Naive thymus-derived CD4-positive, alpha-beta T cell (primary cell): ENCODE results near the gene SLIT3. TPM values are rescaled to one million over a fixed set of nuclear protein-coding genes. Genes with fewer than 3 reads are reported as not detected.

Experiments
- ATAC-seq: fragments of 150-1000 bp; cut with Tn5 transposase; 2 replicates; pipeline ENCODE4 v1.10.0; 2021; ENCODE audit warnings: mild to moderate bottlenecking, moderate library complexity
- CTCF ChIA-PET: fragments of 350-600 bp; sonication (Branson Sonifier 250); formaldehyde crosslinking; loops from one replicate; lab custom pipeline; 2021; ENCODE audit warnings: antibody characterized with exemption; lab: Charles Lee
- POLR2A ChIA-PET: fragments of 350-600 bp; sonication (Branson Sonifier 250); formaldehyde crosslinking; loops from one replicate; lab custom pipeline; 2021; ENCODE audit warnings: antibody characterized with exemption, inconsistent platforms; lab: Charles Lee
- DNase-seq, 9 donors: peaks; one replicate each; pipeline versions ENCODE4 v3.0.0 to v3.0.0-alpha.2; 2020 to 2022; ENCODE audit warnings: mixed read lengths in 1 of 9
- H3K27ac ChIP-seq: one replicate; pipeline ENCODE4 v1.7.0; 2013; ENCODE audit warnings: mild to moderate bottlenecking, low read depth, low read length, moderate library complexity
- H3K27me3 ChIP-seq, 2 donors: one replicate each; pipeline ENCODE4 v1.7.0; 2013; ENCODE audit warnings: low read length in 2 of 2, mild to moderate bottlenecking in 2 of 2, moderate library complexity in 2 of 2; ENCODE audit not compliant: control insufficient read depth in 2 of 2, insufficient read depth in 2 of 2
- H3K36me3 ChIP-seq, 3 experiments: 1 replicate in 2 of 3; 2 replicates in 1 of 3; pipeline ENCODE4 v1.7.0; 2013; ENCODE audit warnings: low read length in 3 of 3, mild to moderate bottlenecking in 3 of 3, moderate library complexity in 1 of 3; ENCODE audit not compliant: insufficient read depth in 3 of 3, control insufficient read depth in 2 of 3
- H3K4me1 ChIP-seq, 2 donors: one replicate each; pipeline ENCODE4 v1.7.0; 2013; ENCODE audit warnings: low read length in 2 of 2, mild to moderate bottlenecking in 2 of 2, moderate library complexity in 1 of 2; ENCODE audit not compliant: control insufficient read depth in 2 of 2, insufficient read depth in 2 of 2
- H3K4me3 ChIP-seq: 2 replicates; pipeline ENCODE4 v1.7.0; 2013; ENCODE audit warnings: mild to moderate bottlenecking, low read length
- H3K9me3 ChIP-seq, 3 experiments: 1 replicate in 2 of 3; 2 replicates in 1 of 3; pipeline ENCODE4 v1.7.0; 2013; ENCODE audit warnings: low read length in 3 of 3; ENCODE audit not compliant: control insufficient read depth in 2 of 3
- H3K27ac Mint-ChIP-seq, 9 donors: one replicate each; pipeline ENCODE4 v1.8.0; 2020 to 2022; ENCODE audit warnings: mixed read lengths in 9 of 9, mild to moderate bottlenecking in 8 of 9, moderate library complexity in 5 of 9, inconsistent platforms in 2 of 9
- H3K27me3 Mint-ChIP-seq, 5 donors: one replicate each; pipeline ENCODE4 v1.8.0; 2021 to 2022; ENCODE audit warnings: mixed read lengths in 5 of 5, mild to moderate bottlenecking in 1 of 5
- H3K36me3 Mint-ChIP-seq, 5 donors: one replicate each; pipeline ENCODE4 v1.8.0; 2020 to 2022; ENCODE audit warnings: mixed read lengths in 5 of 5, mild to moderate bottlenecking in 3 of 5, inconsistent platforms in 1 of 5
- H3K4me1 Mint-ChIP-seq, 7 donors: one replicate each; pipeline ENCODE4 v1.8.0; 2020 to 2022; ENCODE audit warnings: mixed read lengths in 7 of 7, mild to moderate bottlenecking in 3 of 7, inconsistent platforms in 1 of 7
- H3K4me3 Mint-ChIP-seq, 10 donors: one replicate each; pipeline ENCODE4 v1.8.0; 2020 to 2022; ENCODE audit warnings: mild to moderate bottlenecking in 10 of 10, mixed read lengths in 10 of 10, moderate library complexity in 6 of 10, inconsistent platforms in 2 of 10
- H3K9me3 Mint-ChIP-seq, 11 donors: one replicate each; pipeline ENCODE4 v1.8.0; 2020 to 2022; ENCODE audit warnings: mixed read lengths in 11 of 11, mild to moderate bottlenecking in 4 of 11, inconsistent platforms in 1 of 11, moderate library complexity in 1 of 11
- intact Hi-C, 2 donors: fragments of 100-400 bp; cut with micrococcal nuclease; formaldehyde crosslinking; loops; one replicate each; pipeline ENCODE4 v1.15.1; 2023
- polyA plus RNA-seq, 2 donors: library from polyadenylated mRNA; unstranded; fragments of 300-500 nt; fragmentation: Illumina TruSeq; gene quantifications; one replicate each; pipeline ENCODE4 v1.2.3, GENCODE V29; 2021
- total RNA-seq, 6 experiments: library from RNA in 5 of 6; stranded (reverse) in 5 of 6; gene quantifications; 1 replicate in 5 of 6; 2 replicates in 1 of 6; pipeline ENCODE4 v1.2.3 and lab custom pipeline; 2021 to 2026

Gene SLIT3
- total and polyA plus RNA-seq, 7 experiments from 2014 or later, result 0.34 TPM; not detected in 6

DNA sequence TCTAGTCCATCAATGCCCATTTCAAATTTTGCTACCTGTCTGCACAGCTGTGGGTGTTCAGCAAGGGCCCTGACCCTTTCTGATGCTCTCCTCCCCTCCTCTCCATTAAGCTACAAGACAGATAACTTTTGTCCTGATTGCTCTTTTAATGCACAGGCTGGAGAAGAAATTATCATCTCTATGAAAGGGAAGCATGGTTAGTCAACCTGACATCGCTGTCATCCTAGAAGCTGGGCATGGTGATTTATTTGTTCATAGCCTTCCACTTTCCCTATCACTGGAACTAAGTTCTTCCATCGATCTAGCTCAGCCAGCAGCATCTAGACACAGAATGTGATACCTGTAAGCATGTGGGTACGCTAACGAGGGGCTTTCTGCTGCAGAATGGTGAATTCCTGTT is 50.1 kb downstream of the SLIT3 start:
- H3K36me3 Mint-ChIP-seq, result peaks cover 0 to 3% (median 0%) of the 10 kb centered on the region in 5 donors
- ChIA-PET POLR2A (no interaction called here), CTCF (no interaction called here)
- intact Hi-C loops, result no loop called here
- no peaks in the 10 kb centered on the region for H3K4me1 Mint-ChIP-seq
- no peak overlapping the region for H3K4me3 Mint-ChIP-seq
- H3K4me3 ChIP-seq, result no peak overlapping the region
- no peaks in the 10 kb centered on the region for H3K4me1 ChIP-seq
- H3K9me3 Mint-ChIP-seq, result peaks cover 0 to 5% (median 0%) of the 10 kb centered on the region in 11 donors
- H3K36me3 ChIP-seq, result no peaks in the 10 kb centered on the region
- H3K9me3 ChIP-seq, result no peaks in the 10 kb centered on the region
- ATAC-seq, result no peak
- peaks cover 5 to 19% (median 8%) of the 10 kb centered on the region in 5 donors for H3K27me3 Mint-ChIP-seq
- H3K27me3 ChIP-seq, result no peaks in the 10 kb centered on the region
- no peak for DNase-seq
- no peak overlapping the region for H3K27ac ChIP-seq
- H3K27ac Mint-ChIP-seq, result no peak overlapping the region

DNA sequence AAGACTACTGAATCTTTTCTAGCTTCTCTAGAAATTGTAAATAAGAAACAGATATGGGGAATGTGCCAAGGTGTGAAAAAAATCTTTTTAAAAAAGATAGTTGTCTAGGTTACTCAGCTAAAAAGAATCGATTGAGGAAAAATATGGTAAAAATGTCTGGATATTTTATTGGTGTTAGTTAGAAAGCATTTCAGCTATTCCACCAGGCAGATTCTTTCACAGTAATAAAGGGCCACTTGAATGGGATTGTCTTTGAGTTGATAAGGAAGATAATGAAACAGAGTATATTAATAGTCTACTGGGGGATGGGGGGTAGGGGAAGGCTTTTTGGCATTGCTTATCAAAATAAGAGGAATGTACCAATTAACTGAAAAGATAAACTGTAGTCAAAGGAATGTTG is 51.9 kb downstream of the SLIT3 start:
- Histone ChIP-seq H3K9me3 (no peaks in the 10 kb centered on the region), H3K36me3 (no peaks in the 10 kb centered on the region), H3K4me1 (no peaks in the 10 kb centered on the region), H3K27ac (no peak overlapping the region), H3K4me3 (no peak overlapping the region), H3K27me3 (no peaks in the 10 kb centered on the region)
- no peak for ATAC-seq
- H3K27me3 Mint-ChIP-seq, result peaks cover 6 to 23% (median 10%) of the 10 kb centered on the region in 5 donors
- DNase-seq, result no peak
- CTCF ChIA-PET, result no interaction called here
- H3K9me3 Mint-ChIP-seq, result peaks cover 0 to 7% (median 0%) of the 10 kb centered on the region in 11 donors
- H3K4me3 Mint-ChIP-seq, result no peak overlapping the region
- POLR2A ChIA-PET, result no interaction called here
- peaks cover 0 to 3% (median 0%) of the 10 kb centered on the region in 5 donors for H3K36me3 Mint-ChIP-seq
- H3K4me1 Mint-ChIP-seq, result no peaks in the 10 kb centered on the region
- intact Hi-C loops, result no loop called here
- H3K27ac Mint-ChIP-seq, result no peak overlapping the region

DNA sequence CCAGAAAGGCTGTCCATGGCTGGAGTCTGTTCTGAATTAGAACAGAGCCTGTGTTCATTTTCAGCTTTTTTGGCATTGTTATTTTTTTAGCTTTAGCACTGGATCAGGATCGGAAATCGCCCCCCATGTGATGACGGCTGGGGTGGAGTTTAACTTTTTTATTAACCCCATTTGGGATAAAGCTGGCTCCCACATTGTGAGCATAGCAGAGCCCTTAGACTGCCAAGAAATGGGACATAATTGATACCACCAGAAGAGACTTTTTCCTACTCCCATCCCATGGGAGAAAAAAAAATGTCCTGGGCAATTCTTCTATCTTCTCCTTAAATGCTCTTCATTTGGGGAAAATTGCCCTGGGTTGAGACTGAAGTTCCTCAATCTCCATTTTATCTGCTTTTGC is 52.4 kb downstream of the SLIT3 start:
- no peaks in the 10 kb centered on the region for H3K9me3 ChIP-seq
- DNase-seq, result no peak
- Mint-ChIP-seq H3K36me3 (peaks cover 0 to 3% (median 0%) of the 10 kb centered on the region in 5 donors), H3K4me3 (no peak overlapping the region), H3K9me3 (peaks cover 0 to 7% (median 0%) of the 10 kb centered on the region in 11 donors), H3K27me3 (peaks cover 6 to 23% (median 10%) of the 10 kb centered on the region in 5 donors), H3K27ac (no peak overlapping the region), H3K4me1 (no peaks in the 10 kb centered on the region)
- intact Hi-C loops, result no loop called here
- CTCF ChIA-PET, result no interaction called here
- H3K27me3 ChIP-seq, result no peaks in the 10 kb centered on the region
- no peaks in the 10 kb centered on the region for H3K36me3 ChIP-seq
- ATAC-seq, result no peak
- H3K27ac ChIP-seq, result no peak overlapping the region
- no peaks in the 10 kb centered on the region for H3K4me1 ChIP-seq
- H3K4me3 ChIP-seq, result no peak overlapping the region
- POLR2A ChIA-PET, result no interaction called here

DNA sequence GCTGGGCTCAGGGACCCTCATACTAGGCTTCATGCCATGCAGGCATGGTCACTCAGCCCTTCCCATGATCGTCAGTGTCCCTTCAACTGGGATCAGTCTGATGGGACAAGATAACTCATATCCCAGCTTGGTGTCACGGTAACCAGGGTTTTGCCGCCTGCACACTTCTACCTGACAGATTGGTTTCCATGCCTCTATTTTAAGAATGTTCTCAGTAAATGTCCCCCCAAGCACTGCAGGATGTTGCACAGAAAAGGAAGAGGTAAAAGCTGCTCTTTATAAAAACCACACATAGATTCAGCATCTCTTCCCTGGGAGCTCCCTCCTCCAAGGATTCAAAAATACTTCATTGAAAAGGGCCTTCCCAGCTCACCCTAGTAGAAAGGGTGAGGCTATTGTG is 56.1 kb downstream of the SLIT3 start:
- ATAC-seq (no peak), DNase-seq (no peak)
- Mint-ChIP-seq H3K9me3 (peaks cover 2 to 18% (median 5%) of the 10 kb centered on the region in 11 donors), H3K27me3 (peaks cover 6 to 40% (median 10%) of the 10 kb centered on the region in 5 donors), H3K36me3 (peaks cover 0 to 3% (median 0%) of the 10 kb centered on the region in 5 donors), H3K4me3 (no peak overlapping the region), H3K4me1 (no peaks in the 10 kb centered on the region), H3K27ac (no peak overlapping the region)
- POLR2A ChIA-PET, result no interaction called here
- Histone ChIP-seq H3K9me3 (no peaks in the 10 kb centered on the region), H3K4me3 (no peak overlapping the region), H3K4me1 (no peaks in the 10 kb centered on the region), H3K36me3 (no peaks in the 10 kb centered on the region), H3K27ac (no peak overlapping the region), H3K27me3 (no peaks in the 10 kb centered on the region)
- intact Hi-C loops, result no loop called here
- CTCF ChIA-PET, result no interaction called here

DNA sequence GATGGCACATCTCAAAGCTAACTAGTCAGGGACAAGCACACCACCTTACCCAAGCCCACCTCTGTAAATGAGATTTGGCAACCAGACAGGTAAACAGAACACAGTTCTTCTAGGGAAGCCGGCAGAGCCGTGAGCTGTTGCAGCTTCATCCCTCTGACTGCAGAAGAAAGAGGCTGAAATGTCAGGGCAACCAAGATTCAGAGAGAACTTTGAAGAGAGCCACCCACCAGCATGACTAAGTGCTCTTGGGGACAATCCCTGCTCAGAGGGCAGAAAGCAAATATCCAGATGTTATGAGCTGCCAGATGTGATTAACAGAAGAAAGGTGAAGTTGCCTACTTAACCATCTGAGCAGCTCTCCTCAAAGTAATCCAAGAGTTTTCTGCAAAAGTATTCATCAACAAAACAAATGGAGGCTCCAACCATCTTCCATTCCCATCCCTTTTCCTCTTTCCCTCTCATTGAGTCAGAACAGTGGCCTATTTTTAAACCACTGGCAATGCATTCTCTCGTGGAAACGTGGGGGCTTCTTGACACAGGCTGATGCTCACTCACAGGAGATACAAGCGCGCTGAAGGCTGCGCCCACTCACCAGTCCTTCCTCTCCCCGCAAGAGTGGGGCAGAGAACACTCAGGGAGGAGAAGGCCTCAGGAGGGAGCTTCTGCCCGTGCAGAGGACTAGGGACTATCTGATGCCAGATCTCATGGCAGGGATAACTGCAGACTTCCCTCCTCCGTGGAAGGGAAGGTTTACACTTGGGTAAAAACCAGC is 57.1 kb downstream of the SLIT3 start:
- H3K9me3 Mint-ChIP-seq, result peaks cover 2 to 25% (median 8%) of the 10 kb centered on the region in 11 donors
- Histone ChIP-seq H3K27ac (no peak overlapping the region), H3K4me1 (no peaks in the 10 kb centered on the region), H3K9me3 (no peaks in the 10 kb centered on the region), H3K36me3 (no peaks in the 10 kb centered on the region), H3K4me3 (no peak overlapping the region), H3K27me3 (no peaks in the 10 kb centered on the region)
- no peak overlapping the region for H3K27ac Mint-ChIP-seq
- ChIA-PET POLR2A (no interaction called here), CTCF (no interaction called here)
- peaks cover 0 to 3% (median 0%) of the 10 kb centered on the region in 5 donors for H3K36me3 Mint-ChIP-seq
- intact Hi-C loops, result no loop called here
- ATAC-seq (no peak), DNase-seq (no peak)
- peaks cover 6 to 33% (median 10%) of the 10 kb centered on the region in 5 donors for H3K27me3 Mint-ChIP-seq
- no peaks in the 10 kb centered on the region for H3K4me1 Mint-ChIP-seq
- H3K4me3 Mint-ChIP-seq, result no peak overlapping the region

DNA sequence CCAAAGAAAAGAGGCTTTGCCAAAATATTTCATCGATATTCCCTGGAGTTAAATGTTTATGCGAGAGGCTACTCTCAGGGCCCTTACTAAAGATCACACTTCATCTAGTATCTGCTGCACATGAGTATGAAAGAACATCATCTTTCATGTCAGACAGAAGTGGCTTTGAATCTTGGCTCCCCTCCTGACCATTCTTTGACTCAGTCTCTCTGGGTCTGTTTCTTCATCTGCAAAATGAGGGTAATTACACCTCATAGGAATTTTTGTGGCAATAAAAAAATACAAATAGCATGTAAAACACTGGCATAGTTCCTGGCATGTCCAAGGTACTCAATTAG is 58.1 kb downstream of the SLIT3 start:
- H3K4me3 Mint-ChIP-seq, result no peak overlapping the region
- no peak for ATAC-seq
- no peaks in the 10 kb centered on the region for H3K9me3 ChIP-seq
- H3K4me1 ChIP-seq, result no peaks in the 10 kb centered on the region
- ChIA-PET POLR2A (no interaction called here), CTCF (no interaction called here)
- intact Hi-C loops, result no loop called here
- DNase-seq, result no peak
- H3K4me1 Mint-ChIP-seq, result no peaks in the 10 kb centered on the region
- H3K9me3 Mint-ChIP-seq, result peaks cover 0 to 29% (median 9%) of the 10 kb centered on the region in 11 donors
- peaks cover 0 to 3% (median 0%) of the 10 kb centered on the region in 5 donors for H3K36me3 Mint-ChIP-seq
- peaks cover 0 to 33% (median 10%) of the 10 kb centered on the region in 5 donors for H3K27me3 Mint-ChIP-seq
- no peaks in the 10 kb centered on the region for H3K36me3 ChIP-seq
- no peaks in the 10 kb centered on the region for H3K27me3 ChIP-seq
- H3K4me3 ChIP-seq, result no peak overlapping the region
- H3K27ac ChIP-seq, result no peak overlapping the region
- H3K27ac Mint-ChIP-seq, result no peak overlapping the region
